HG03439 (cell line): ENCODE measurements around the gene PLA2G15.
A peak's percentile ranks its signal among the peaks of the same experiment; 100 is the strongest.

Experiments
- ATAC-seq: cut with Tn5 transposase; IDR thresholded peaks from one replicate; pipeline ENCODE4 v1.9.1; 2021; ENCODE audit warnings: mild to moderate bottlenecking, moderate library complexity; ENCODE audit not compliant: unreplicated experiment

PLA2G15 gene

GRCh38 chr16:68250951-68251350 lies 5.8 kb downstream of the PLA2G15 start:
- no peak for ATAC-seq

GRCh38 chr16:68251832-68252231 lies 6.7 kb downstream of the PLA2G15 start:
- no peak for ATAC-seq

- ATAC-seq = no peak
Measured at GRCh38 chr16:68252383-68252782, 7.2 kb downstream of the PLA2G15 start.

GRCh38 chr16:68253721-68254120 lies 8.5 kb downstream of the PLA2G15 start:
- ATAC-seq = no peak

GRCh38 chr16:68255712-68256111 lies 10.5 kb downstream of the PLA2G15 start:
- no peak for ATAC-seq

GRCh38 chr16:68257251-68257905 lies 12.2 kb downstream of the PLA2G15 start:
- ATAC-seq = no peak

- ATAC-seq = no peak
Measured at GRCh38 chr16:68257906-68258800, 13.0 kb downstream of the PLA2G15 start.

GRCh38 chr16:68259007-68259825 lies 14.0 kb downstream of the PLA2G15 start:
- ATAC-seq = no peak

GRCh38 chr16:68263559-68264127 lies 18.5 kb downstream of the PLA2G15 start:
- ATAC-seq = no peak

GRCh38 chr16:68264128-68265077 lies 19.2 kb downstream of the PLA2G15 start, which contains the start of gene SLC7A6:
Gene SLC7A6 (plus strand): TSS chr16:68264526. CDS start chr16:68274727, 10,201 bp downstream.
- ATAC-seq = peak; percentile 57

- peak; percentile 4 for ATAC-seq
Measured at GRCh38 chr16:68265078-68265920, 20.1 kb downstream of the PLA2G15 start.

GRCh38 chr16:68267612-68268405 lies 22.6 kb downstream of the PLA2G15 start:
- ATAC-seq = no peak

- ATAC-seq = no peak
Measured at GRCh38 chr16:68269793-68270192, 24.6 kb downstream of the PLA2G15 start.

GRCh38 chr16:68270353-68270752 lies 25.2 kb downstream of the PLA2G15 start:
- no peak for ATAC-seq

GRCh38 chr16:68272507-68273209 lies 27.5 kb downstream of the PLA2G15 start:
- no peak for ATAC-seq

GRCh38 chr16:68273459-68273858 lies 28.3 kb downstream of the PLA2G15 start:
- ATAC-seq = no peak

GRCh38 chr16:68273896-68274295 lies 28.7 kb downstream of the PLA2G15 start:
- ATAC-seq = no peak
